Measurements from ENCODE around the gene ENO1. TPM values are rescaled to one million over a fixed set of nuclear protein-coding genes. Genes with fewer than 3 reads are reported as not detected.

ENO1 gene
- total and polyA plus RNA-seq, 9 of the 15 experiments (the other 6 are each of a cell fraction or from before 2014, with no cell fraction given) = 2,249 to 7,472 (median 2,868) TPM

GRCh38 chr1:8925406-8925805 lies 46.9 kb upstream of the ENO1 start:
- intact Hi-C loops (cut with micrococcal nuclease) = no loop called here
- FAIRE-seq = no peak
- H3K27me3 ChIP-seq (ENCODE audit: control insufficient read depth in 2 of 2, insufficient read depth in 2 of 2, low read length in 2 of 2) = peaks cover 49 to 71% of the 10 kb centered on the region in 2 experiments
- no peak overlapping the region for H3K4me3 ChIP-seq
- WGBS (ENCODE audit: insufficient coverage, low coverage, missing lambda C conversion rate) = 0% methylated on average over 2 of the region's 2 CpGs
- ATAC-seq = no peak
- H3K79me2 ChIP-seq (ENCODE audit: control insufficient read depth, insufficient read depth, low read length) = no peaks in the 10 kb centered on the region
- H3K9me3 ChIP-seq (replicated peaks; ENCODE audit: control insufficient read depth, insufficient read depth, low read depth, low read length) = no peaks in the 10 kb centered on the region
- no peaks in the 10 kb centered on the region for H3K9me1 ChIP-seq (ENCODE audit: control insufficient read depth, insufficient read depth, low read length)
- no peaks in the 10 kb centered on the region for H3K36me3 ChIP-seq (ENCODE audit: control insufficient read depth, insufficient read depth, low read length)
- no TSS peak for BruUV-seq (replicated peaks)
- H3K4me2 ChIP-seq (ENCODE audit: insufficient read depth, low read length) = no peak overlapping the region
- H3K27ac ChIP-seq (ENCODE audit: extremely low read depth, low read depth, low read length) = no peak overlapping the region
- H3K9ac ChIP-seq (ENCODE audit: insufficient read depth in 1 of 2, low read depth in 2 of 2, low read length in 2 of 2) = no peak overlapping the region
- in situ Hi-C loops (cut with MboI) = no loop called here
- POLR2A ChIA-PET = interaction anchor here (0.6 to 1.0 kb wide), 3 partner anchors 14 to 63 kb away, joined by 3 read pairs; no protein-coding TSS in a partner anchor
- no peak overlapping the region for H2AFZ ChIP-seq (ENCODE audit: low read depth, low read length)
- CTCF ChIA-PET (ENCODE audit: low intra/inter-chr PET ratio) = no interaction called here
- peaks cover 0 to 3% of the 10 kb centered on the region in 2 experiments; a peak in 1 of 5 replicates for H3K4me1 ChIP-seq (replicated peaks in 1 of 2; ENCODE audit: control insufficient read depth in 2 of 2, insufficient read depth in 2 of 2, low read length in 2 of 2)
- H4K20me1 ChIP-seq (replicated peaks; ENCODE audit: control insufficient read depth, insufficient read depth, low read length) = no peaks in the 10 kb centered on the region
- no peak for DNase-seq (ENCODE audit: extremely low read depth in 1 of 4, low spot score in 3 of 4)
- TF ChIP-seq DIDO1 (tag; IDR thresholded peaks at IDR 0.05; ENCODE audit: low read depth) (no peak), YY1 (IDR thresholded peaks at IDR 0.05; ENCODE audit: borderline replicate concordance in 1 of 3, control insufficient read depth in 1 of 3, extremely low read depth in 1 of 3, insufficient read depth in 3 of 3, insufficient read length in 1 of 3, insufficient replicate concordance in 2 of 3, low read depth in 1 of 3, low read length in 2 of 3) (no peak), E2F6 (IDR thresholded peaks at IDR 0.05; ENCODE audit: borderline replicate concordance in 1 of 2, extremely low read depth in 1 of 2, insufficient read depth in 1 of 2, insufficient read length in 1 of 2, low read depth in 1 of 2, low read length in 1 of 2, poor library complexity in 1 of 2, severe bottlenecking in 1 of 2) (no peak), MLX (CRISPR knock-in tag; conservative IDR thresholded peaks at IDR 0.05) (no peak), HMBOX1 (IDR thresholded peaks at IDR 0.05) (no peak), ZNF224 (CRISPR knock-in tag; IDR thresholded peaks at IDR 0.05) (no peak), PTBP1 (IDR thresholded peaks at IDR 0.05; ENCODE audit: low read depth, low read length) (no peak), FOSL1 (tag; conservative IDR thresholded peaks at IDR 0.05) (no peak), ZNF408 (CRISPR knock-in tag; IDR thresholded peaks at IDR 0.05; ENCODE audit: low read depth) (no peak), POLR3A (IDR thresholded peaks at IDR 0.05; ENCODE audit: borderline replicate concordance, extremely low read depth, insufficient read depth, insufficient read length) (no peak), AFF4 (CRISPR knock-in tag; IDR thresholded peaks at IDR 0.05) (no peak), TCF7 (IDR thresholded peaks at IDR 0.05; ENCODE audit: borderline replicate concordance) (no peak), ZNF655 (CRISPR knock-in tag; IDR thresholded peaks at IDR 0.05) (no peak)
